GM19099 (cell line): Measurements from ENCODE around the gene ANTKMT.

Source experiments
- POLR2A ChIP-seq: IDR thresholded peaks from 3 replicates; pipeline ENCODE4 v1.6.1; 2011; ENCODE audit warnings: low read depth; ENCODE audit not compliant: insufficient read length; ENCODE audit errors: extremely low read depth

The ANTKMT gene

GRCh38 chr16:734981-735881, 14.3 kb downstream of the ANTKMT start:
- no peak for TF ChIP-seq POLR2A

- TF ChIP-seq POLR2A = no peak
Measured at GRCh38 chr16:735982-736453, 15.1 kb downstream of the ANTKMT start.

DNA sequence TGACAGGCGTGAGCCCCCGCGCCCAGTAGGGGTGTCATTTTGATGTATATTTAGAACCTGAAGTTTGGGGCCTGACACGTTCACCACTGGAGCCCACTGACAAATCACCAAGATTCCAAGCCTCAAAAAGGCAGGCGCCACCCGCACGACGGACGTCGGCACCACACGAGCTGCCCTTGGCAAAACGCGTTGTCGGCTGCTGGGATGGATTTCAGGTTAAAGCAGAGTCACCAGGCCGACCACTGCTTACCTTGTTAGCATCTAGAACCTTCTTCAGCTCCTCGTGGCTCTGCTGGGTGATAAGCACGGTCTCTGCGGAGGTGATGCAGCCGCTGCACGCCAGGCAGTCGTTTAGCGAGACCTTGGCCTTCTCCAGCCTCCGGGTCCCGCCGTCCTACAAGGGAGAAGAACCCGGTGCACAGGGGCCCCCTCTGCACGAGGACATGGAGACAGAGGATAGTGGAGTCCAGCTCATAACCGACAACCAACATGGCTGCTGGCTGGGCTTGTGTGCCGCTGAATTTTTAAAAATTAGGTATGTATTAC, 16.1 kb downstream of the ANTKMT start:
- TF ChIP-seq POLR2A = no peak

GRCh38 chr16:739560-740458, 18.9 kb downstream of the ANTKMT start:
- no peak for TF ChIP-seq POLR2A

GRCh38 chr16:740459-740763, 19.5 kb downstream of the ANTKMT start:
- TF ChIP-seq POLR2A = no peak

GRCh38 chr16:740764-741505, 20.0 kb downstream of the ANTKMT start, which contains the start of gene CIAO3:
Gene CIAO3, minus strand, starts transcription at chr16:740997. Its CDS starts 12 bp downstream, at chr16:740985.
- TF ChIP-seq POLR2A = peak; percentile 78

GRCh38 chr16:741986-742629, 21.2 kb downstream of the ANTKMT start:
- TF ChIP-seq POLR2A = no peak

DNA sequence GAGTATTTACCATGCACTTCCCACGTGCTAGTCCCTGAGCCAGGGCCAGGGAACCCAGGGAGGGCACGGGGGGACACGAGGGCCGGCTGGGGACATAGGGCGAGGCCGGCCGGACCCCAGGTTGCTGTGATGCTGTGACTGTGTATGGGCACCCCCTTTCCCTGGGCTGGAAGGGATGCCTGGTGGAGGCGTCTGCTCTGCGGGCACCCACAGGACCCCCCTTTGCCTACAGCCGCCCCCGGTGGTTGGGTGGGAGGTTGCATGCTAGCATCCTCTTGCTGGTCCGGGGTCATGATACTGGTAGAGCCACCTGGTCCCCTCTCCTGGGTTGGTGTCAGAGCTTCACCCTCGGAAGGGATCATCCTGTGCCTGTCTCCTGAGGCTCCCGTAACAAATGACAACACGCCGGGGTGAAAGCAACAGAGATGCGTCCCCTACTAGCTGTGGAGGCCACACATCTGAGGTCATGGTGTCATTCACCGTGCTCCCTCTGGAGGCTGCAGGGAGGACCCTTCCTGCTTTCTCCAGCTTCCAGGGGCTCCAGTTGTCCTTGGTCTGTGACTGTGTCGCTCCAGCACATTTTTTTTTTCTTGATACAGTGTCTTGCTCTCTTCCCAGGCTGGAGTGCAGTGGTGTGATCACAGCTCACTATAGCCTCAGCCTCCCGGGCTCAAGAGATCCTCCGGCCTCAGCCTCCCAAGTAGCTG, 23.0 kb downstream of the ANTKMT start:
- TF ChIP-seq POLR2A = no peak

DNA sequence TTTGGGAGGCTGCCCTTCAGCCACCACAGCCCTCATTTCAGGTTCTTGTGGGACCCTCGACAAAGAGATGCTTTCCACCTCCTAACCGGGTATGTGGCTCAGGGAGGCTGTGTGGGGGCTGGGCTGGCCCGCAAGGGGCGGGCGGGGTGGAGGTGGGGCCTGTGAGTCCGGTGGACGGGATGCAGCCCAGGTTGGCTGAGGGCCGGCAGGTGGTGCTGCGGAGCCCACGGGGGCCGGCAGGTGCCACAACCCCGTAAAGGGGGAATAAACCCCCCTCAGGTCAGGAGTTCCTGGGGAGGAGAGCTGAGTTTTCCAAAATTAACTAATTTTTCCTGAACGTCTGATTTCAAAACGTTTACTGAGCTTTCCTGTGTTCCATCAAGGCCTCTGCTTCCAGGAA, 24.8 kb downstream of the ANTKMT start:
- TF ChIP-seq POLR2A = no peak

GRCh38 chr16:746637-747036, 25.7 kb downstream of the ANTKMT start:
- no peak for TF ChIP-seq POLR2A

DNA sequence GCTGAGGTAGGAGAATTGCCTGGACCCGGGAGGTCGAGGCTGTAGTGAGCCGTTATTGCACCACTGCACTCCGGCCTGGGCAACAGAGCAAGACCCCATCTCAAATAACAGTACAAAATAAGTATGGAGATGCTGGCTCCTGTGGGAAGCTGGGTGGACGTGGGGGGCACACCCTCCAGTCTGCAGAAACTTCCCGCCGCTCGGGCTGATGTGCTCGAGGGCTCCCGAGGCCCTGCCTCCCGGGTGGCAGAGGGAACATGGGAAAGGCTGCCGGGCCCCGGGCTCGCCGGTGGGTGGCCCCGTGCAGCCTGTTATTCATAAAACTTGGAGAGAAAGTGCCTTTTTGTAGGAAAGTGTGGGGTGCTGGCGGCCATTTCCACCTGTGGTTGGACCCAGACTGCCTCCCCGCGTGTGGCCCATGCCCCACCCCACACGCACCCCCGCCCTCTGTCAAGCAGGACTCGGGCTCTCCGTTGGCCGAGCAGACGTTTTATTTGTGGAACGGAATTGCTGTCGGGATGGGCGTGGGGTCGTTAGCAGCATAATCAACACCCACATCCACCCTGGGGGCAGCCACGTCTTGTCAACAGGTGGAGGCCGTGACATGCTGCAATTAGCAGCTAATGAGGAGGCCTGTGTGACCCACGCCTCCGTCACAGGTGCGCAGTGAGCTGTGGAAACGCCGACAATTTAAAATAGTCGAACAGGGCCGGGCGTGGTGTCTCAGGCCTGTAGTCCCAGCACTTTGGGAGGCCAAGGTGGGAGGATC, 27.2 kb downstream of the ANTKMT start:
- no peak for TF ChIP-seq POLR2A

GRCh38 chr16:749010-749409, 28.1 kb downstream of the ANTKMT start:
- no peak for TF ChIP-seq POLR2A

GRCh38 chr16:750485-750884, 29.5 kb downstream of the ANTKMT start:
- no peak for TF ChIP-seq POLR2A
